Activated T-cell treated with anti-CD3 and anti-CD28 coated beads for 1 hour (primary cell): ENCODE results near the gene CHRDL2.
A peak's percentile ranks its signal among the peaks of the same experiment; 100 is the strongest.

Experiments used
- DNase-seq: peaks from one replicate; pipeline ENCODE4 v3.0.0-alpha.2; 2020; ENCODE audit warnings: low read depth

CHRDL2 gene

GRCh38 chr11:74748211-74749126, 17.2 kb upstream of the CHRDL2 start, which contains the start of gene RNF169:
TSS of gene RNF169 (plus strand) at chr11:74748849. CDS start at chr11:74748881, 32 bp downstream.
- DNase-seq, result peak; percentile 81

GRCh38 chr11:74746868-74747267, 15.6 kb upstream of the CHRDL2 start:
- no peak for DNase-seq

GRCh38 chr11:74744277-74744676, 13.1 kb upstream of the CHRDL2 start:
- DNase-seq, result no peak

- no peak for DNase-seq
Observed at GRCh38 chr11:74743640-74744039, 12.4 kb upstream of the CHRDL2 start.

GRCh38 chr11:74742070-74742469, 10.8 kb upstream of the CHRDL2 start:
- DNase-seq, result no peak

GRCh38 chr11:74739546-74740270, 8.5 kb upstream of the CHRDL2 start:
- DNase-seq, result peak; percentile 29

GRCh38 chr11:74736031-74736430, 4.8 kb upstream of the CHRDL2 start:
- no peak for DNase-seq

GRCh38 chr11:74735365-74735928, 4.2 kb upstream of the CHRDL2 start:
- DNase-seq, result no peak

GRCh38 chr11:74734559-74734925, 3.3 kb upstream of the CHRDL2 start:
- DNase-seq, result no peak

- no peak for DNase-seq
Observed at GRCh38 chr11:74730571-74731260, 510 bp downstream of the CHRDL2 start.

- no peak for DNase-seq
Observed at GRCh38 chr11:74729397-74729796, 1.8 kb downstream of the CHRDL2 start.

GRCh38 chr11:74726547-74727182, 4.6 kb downstream of the CHRDL2 start:
- peak; percentile 36 for DNase-seq

GRCh38 chr11:74725701-74726100, 5.5 kb downstream of the CHRDL2 start:
- DNase-seq, result no peak

- DNase-seq, result no peak
Observed at GRCh38 chr11:74723511-74723910, 7.7 kb downstream of the CHRDL2 start.

- DNase-seq, result no peak
Observed at GRCh38 chr11:74721479-74721835, 9.8 kb downstream of the CHRDL2 start.

- no peak for DNase-seq
Observed at GRCh38 chr11:74720596-74721478, 10.4 kb downstream of the CHRDL2 start.

GRCh38 chr11:74719011-74719410, 12.2 kb downstream of the CHRDL2 start:
- no peak for DNase-seq

GRCh38 chr11:74717221-74717969, 13.8 kb downstream of the CHRDL2 start:
- DNase-seq, result no peak

- DNase-seq, result no peak
Observed at GRCh38 chr11:74714904-74715303, 16.3 kb downstream of the CHRDL2 start.

- no peak for DNase-seq
Observed at GRCh38 chr11:74713686-74714085, 17.5 kb downstream of the CHRDL2 start.
